HG03025 (cell line): Measurements from ENCODE around the gene RPS15.
"Not testable (repeated sequence)": the region's sequence is repeated elsewhere in the genome, so short reads cannot be mapped to it uniquely, and the experiment has no call there.

Experiments used
- ATAC-seq: cut with Tn5 transposase; IDR thresholded peaks from one replicate; pipeline ENCODE4 v1.9.1; 2021; ENCODE audit warnings: mild to moderate bottlenecking, moderate library complexity; ENCODE audit not compliant: unreplicated experiment, low FRiP score

The RPS15 gene

DNA sequence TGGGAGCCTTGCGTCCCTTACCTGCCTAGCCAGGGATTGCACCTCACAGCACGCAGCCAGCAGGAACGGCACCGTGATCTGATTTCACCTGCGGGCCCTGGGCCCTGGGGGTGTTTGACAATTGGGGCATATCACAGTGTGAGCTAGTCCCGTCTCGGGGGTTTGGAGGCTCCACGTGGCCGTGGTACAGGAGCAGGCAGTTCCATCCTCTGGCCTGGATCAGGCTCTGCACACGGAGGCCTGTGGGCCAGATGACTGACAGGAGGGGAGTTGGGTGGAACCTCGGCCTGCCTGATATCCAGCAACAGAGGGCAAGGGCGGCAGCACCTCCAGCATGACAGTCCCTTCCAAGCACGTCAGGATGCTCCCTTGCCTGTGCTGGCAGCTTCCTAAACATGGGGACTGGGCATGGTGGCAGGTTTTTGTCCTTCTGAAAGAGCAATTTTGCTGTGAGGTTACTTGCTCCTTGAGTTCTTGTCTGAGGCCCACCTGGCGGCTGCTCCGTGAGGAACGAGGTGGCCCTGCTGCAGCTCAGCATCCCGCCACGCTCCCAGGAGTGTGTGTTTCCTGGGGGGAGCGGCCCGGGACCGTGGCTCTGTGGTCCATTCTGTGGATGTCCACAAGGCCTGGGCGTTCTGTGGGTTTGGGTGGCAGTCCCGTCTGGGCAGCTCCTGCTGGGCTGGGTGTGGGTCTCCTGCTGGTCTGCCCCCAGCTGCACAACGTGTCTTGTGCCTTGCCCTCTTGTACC, 6.3 kb upstream of the RPS15 start:
- ATAC-seq: no peak

DNA sequence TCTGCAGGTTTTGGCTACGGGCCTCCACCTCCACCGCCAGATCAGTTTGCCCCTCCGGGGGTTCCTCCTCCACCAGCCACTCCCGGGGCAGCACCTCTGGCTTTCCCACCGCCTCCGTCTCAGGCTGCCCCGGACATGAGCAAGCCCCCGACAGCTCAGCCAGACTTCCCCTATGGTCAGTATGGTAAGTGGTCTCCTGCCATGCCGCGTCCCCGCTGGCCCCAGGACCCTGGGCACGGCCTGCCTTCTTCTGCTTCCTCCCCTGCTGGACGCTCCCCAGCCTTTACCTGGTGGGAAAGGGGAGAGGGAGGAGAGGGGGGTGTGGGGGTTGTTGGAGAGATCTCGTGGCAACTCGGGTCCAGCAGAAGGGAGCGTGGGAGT, 5.7 kb upstream of the RPS15 start:
- ATAC-seq: no peak

DNA sequence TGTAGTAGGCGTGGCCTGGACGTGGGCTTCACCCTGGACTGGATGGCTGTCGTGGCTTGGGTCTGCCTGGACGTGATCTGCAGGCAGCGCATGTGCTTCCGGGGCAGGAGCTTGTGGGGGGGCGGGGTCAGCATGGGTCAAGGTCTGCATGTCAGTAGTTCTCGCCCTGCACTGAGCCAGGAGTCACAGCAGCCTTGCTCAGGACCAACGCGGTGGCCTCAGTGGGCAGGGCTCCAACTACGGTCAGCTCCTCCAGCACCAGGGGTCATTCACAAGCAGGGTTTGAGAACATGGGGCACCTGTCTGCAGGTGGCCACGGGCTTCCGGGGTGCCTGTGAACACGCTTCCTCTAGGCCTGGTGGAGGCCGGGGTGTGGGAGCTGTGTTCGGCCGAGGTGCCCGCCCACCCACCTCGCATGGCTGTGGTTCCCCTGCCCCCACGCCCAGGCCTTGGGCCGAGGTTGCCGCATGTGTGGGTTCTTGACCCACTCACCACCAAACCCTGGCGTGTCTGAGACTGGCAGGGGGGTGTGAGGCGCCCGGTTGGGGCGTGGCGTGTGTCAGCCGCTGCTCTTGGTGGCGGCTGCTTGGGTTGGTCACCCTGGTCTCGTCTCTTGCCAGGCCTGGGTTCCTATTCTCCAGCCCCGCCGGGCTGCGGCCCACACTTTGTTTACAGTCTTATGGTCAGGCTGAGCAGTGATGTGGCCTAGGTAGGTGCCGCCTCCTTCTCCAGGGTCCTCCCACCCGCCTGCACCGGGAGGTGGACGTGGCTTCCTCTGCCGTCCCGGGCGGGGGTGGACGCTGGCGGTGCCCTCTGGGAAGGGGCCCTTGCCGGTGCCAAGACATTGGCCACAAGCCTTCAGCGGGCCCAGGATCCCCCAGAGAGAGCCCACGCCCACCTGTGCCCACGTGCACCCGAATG, 4.8 kb upstream of the RPS15 start:
- ATAC-seq: no peak

DNA sequence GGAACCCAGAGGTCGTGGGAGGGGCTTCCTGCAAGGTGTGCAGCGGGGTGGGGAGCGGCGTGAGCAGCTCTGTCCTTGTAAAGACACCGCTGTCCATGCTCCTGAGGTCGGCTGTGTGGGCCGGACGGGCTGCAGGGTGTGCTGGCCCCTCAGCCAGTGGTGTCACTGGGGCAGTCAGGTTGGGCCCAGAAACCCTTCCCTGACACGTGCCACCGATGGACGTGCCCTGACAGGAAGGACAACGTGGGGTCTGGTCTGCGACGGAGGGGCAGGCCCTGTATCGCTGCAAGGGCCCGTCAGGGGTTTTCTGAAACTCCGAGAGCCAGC, 4.2 kb upstream of the RPS15 start:
- ATAC-seq: no peak

DNA sequence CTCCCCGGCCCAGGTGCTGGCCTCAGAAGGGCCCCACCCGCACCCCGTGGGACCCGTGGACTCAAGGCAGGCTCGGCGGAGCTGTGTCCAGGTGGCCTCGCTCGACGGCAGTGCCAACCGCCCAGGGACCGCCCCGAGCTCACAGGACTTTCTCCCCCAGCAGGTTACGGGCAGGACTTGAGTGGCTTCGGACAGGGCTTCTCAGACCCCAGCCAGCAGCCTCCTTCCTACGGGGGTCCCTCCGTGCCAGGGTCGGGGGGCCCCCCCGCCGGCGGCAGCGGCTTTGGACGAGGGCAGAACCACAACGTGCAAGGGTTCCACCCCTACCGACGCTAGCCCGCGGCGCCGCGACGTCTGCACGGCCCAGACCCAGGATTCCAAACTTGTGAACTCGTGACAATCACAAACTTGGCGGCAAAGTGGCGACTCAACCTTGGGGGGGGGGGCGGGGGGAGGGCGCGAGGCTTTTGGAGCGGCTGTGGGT, 3.6 kb upstream of the RPS15 start:
- no peak for ATAC-seq

DNA sequence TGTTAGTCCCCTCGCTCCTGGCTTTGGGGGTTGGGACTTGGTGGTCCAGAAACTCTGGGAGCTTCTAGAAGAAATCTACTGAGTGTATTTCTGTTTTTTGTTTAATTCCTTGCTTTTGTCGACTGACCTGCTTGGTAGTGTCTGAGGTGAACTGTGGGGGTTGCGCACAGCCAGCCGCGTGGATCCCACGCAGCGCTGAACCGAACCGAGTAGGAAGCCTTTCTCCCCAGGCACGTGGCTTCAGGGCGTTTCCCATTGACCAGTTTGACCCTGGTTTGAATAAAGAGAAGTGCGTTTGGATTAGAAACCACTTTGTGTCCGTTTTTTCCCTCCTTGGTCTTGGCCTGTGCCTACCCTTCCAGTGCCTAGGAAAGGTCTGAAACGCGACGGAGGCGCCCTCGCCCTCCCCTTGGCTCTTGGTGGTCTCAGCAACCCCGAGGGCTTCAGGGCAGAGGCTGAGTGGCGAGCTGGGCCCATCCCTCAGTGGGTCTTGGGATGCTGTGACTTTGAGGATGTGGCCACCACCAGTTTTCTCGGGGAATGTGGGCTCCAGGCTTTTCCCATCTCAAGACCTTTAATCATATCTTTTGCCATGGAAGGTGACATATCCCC, 2.7 kb upstream of the RPS15 start:
- ATAC-seq: no peak

DNA sequence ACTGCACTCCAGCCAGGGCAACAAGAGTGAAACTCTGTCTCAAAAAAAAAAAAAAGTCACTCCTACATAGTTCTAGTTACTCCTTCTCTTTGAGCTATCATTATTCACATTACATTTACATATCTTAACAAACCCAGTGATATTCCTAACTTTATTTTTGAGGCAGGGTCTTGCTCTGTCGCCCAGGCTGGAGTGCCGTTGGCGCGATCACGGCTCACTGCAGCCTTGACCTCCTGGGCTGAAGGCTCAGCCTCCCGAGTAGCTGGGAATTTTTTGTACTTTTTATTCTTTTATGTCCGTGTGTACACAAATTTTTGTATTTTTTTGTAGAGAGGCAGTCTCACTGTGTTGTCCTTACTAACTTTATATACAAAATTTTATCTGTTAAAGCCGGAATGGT, 587 bp upstream of the RPS15 start:
- ATAC-seq: no peak

DNA sequence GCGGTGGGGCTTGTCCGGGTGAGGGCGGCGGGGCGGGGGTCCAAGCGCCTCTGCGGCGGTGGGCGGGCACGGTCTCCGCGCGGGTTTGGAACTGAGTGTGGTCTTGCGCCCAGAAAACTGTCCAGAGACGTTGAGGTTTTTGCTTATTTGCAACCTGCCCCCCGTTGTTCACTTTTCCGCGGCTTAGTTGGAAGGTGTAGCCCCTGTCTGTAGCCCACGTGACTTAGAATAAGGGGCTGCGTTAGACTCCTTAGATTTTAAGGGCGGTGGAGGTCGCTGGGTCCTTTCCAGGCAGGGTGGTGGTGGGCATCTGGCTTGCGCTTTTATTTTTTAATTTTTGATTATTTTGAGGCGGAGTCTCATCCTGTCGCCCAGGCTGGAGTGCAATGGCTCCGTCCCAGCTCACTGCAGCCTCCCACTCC, 748 bp downstream of the RPS15 start:
- ATAC-seq: no peak

DNA sequence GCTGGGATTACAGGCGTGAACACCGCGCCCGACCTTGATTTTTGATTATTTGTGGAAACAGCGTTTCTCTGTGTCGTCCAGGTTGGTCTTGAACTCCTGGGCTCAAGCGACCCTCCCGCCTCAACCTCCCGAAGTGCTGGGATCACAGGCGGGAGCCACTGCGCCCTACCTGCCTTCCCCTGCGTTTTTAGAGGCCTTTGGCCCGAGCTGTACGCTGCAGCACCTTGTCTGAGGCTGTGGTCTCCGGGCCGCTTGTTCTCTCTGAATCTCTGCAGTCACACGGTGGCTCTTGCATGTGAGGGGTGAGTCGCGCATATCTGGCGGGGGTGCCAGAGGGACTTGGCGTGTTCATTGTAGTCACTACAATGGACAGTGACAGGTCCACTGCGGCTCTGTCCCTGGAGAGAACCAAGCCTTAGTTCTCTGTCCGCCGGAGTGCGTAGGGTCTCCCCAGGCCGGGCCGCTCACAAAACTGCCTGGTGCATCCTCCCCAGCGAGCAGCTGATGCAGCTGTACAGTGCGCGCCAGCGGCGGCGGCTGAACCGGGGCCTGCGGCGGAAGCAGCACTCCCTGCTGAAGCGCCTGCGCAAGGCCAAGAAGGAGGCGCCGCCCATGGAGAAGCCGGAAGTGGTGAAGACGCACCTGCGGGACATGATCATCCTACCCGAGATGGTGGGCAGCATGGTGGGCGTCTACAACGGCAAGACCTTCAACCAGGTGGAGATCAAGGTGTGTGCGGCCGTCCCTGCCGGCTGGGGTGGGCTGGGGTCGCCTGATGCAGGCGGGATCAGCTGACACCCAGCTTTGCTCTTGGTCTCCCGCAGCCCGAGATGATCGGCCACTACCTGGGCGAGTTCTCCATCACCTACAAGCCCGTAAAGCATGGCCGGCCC, 1.6 kb downstream of the RPS15 start:
- not testable (repeated sequence) for ATAC-seq

DNA sequence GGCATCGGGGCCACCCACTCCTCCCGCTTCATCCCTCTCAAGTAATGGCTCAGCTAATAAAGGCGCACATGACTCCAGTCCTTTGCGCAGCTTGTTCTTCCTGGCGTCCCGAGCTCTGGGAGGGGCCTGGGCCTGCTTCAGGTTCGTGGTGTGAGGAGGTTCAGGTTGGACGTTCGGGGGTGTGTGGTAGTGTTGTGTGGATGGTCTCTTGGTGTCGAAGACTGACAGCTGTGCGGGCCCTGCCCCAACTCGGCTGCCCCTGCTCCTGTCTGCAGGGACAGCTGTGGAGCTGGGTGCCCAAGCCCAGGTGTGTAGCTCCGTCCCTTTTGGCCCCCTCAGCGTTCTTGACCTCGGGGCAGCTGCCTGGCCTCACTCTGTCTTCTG, 2.2 kb downstream of the RPS15 start:
- no peak for ATAC-seq

DNA sequence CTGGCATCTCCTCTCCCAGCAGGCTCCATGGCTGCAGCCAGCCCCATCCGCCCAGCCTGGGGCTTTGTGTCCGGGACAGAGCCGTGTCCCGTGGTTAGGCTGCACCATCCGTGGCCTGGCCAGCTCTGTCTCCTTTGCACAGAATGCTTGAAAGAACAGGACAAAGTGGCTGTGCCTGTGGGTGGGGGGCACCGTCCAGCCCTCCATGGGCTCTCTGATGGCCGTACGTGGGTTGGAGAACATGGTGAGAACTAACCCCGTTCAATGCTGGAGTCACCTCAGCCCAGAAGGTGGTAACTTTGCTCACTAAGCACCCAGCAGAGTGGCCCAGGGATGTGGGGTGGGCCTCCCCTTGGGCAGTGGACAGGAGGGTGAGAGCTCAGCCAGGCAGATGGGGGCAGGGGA, 2.8 kb downstream of the RPS15 start:
- no peak for ATAC-seq

DNA sequence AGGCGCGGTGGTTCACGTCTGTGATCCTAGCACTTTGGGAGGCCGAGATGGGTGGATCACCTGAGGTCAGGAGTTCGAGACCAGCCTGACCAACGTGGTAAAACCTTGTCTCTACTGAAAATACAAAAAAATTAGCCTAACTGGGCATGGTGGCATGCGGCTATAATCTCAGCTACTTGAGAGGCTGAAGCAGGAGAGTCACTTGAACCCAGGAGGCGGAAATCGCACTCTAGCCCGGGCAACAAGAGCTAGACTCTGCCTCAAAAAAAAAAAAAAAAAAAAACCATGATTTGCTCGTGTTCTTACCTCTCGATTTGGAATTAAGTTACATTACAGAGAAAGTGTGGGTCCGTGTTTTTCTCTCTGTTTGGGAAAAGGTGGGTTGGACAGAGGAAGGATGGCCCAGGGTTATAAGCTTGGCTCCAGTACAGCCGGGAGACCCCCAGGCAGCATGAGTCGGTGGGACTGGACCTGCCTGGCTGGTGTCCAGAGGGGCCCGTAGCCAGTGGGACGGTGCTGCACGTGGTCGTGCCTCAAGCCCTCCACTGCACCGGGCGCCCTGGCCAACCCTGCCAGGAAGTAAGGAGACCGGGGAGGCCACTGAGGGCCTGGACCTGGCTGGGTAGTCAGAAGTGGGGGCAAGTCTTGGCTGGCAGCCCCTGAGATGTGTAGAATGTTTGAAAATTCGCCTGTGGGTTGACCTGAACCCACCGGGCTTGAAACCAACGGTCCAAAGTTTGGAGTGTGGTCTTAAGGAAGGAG, 3.7 kb downstream of the RPS15 start:
- no peak for ATAC-seq

DNA sequence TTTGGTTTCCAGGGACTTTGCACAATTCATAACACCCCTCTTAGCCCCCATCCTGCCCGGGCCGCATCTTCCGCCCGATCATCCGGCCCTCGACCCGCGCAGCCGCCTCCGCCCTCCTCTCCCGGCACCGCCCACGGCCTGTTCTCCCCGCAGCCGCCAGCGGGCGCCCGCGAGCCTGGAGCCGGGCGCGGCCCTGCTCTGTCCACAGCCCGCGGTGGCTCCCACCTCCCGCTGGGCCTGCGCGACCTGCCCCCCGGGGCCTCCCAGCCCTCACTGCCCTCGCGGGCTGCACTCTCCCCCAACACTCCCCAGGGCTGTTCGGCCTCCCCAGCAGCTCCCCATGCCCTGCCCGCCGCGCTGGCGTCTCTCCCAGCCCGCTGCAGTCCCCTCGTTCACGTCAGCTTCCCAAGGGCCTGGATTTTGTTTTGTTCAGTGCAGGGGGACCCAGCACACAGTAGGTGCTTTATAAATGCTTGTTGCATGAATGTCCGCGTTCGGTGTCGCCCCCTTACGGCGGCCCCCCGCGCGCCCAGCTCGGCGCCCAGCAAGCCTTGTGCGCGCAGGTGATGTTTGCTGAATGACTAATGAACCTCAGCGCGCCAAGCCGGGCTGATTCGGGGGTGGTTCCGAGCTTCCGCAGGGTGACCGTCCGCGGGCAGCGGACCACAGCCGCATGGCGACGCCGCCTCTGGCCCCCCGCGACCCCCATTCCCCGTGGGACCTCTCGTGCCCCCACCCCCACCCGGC, 7.2 kb downstream of the RPS15 start:
- ATAC-seq: peak; percentile 49

DNA sequence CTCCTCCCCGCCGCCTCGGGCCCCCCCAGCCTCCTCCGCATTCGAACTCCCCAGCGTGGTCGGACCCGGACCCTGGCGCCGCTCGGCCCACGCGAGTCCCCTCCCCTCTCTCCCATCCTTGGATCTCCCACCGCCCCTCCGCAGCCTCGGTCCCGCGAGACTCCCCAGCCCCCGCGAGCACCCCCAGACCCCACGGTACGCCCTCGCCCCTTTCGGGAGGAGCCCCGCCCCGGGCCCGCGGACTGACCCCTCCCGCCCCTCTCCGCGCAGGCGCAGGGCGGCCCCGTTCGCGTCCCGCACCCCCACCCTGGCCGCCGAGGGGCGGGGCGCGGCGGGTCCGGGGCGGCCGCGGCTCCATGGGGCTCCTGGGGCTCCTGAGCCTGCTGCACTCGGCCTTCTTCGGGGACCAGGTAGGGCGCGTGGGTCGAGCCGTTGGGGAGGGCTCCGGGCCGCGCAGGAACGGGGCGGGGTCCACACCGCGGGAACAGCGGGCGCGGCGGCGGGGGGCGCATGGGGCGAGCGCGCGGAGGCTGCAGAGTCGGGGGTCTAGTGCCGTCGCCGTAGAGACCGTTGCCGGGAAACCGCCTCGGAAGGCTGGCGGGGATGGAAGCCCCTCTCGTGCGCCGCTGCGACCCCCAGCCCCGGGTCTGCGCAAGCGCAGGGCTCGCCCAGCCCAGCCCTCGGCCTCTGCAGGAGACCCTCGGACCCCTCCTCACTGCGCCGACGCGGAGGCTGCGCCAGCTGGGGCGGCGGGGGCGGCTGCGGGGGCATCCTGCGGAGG, 7.9 kb downstream of the RPS15 start:
- no peak for ATAC-seq

DNA sequence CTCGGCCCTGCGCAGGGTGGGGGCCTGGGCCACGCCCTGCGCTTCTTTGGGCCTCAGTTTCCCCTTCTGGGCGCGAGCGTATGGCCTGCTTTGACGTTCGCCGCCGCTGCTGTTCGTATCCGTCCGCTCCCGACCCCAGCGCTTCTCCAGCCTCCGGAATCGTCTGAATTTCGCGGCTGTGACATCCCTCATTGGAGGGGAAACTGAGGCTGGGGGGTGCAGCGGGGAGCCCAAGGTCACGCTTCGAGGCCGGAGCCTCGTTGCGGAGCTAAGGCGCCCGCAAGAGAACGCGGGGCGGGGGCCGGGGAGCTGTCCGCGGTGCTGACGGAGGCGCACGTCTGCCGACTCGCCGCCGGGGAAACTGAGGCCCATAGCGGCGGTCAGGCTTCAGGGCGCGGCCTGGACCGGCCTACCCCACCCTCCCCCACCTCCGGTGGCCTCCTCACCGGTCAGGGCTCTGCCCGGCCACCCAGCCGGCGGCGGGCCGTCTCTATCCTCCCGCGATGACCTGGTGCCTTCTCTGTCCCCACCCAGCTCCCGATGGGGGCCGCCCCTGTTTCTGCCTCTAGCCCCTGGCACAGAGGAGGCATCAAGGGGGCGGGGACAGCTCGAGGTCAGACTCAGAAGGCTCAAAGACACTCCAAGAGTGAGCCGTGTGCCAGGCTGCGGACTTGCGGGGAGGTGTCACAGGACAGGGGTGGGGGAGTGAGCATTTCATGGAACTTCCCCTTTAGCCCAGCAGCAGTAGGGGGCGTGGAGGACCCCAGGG, 8.7 kb downstream of the RPS15 start:
- no peak for ATAC-seq

DNA sequence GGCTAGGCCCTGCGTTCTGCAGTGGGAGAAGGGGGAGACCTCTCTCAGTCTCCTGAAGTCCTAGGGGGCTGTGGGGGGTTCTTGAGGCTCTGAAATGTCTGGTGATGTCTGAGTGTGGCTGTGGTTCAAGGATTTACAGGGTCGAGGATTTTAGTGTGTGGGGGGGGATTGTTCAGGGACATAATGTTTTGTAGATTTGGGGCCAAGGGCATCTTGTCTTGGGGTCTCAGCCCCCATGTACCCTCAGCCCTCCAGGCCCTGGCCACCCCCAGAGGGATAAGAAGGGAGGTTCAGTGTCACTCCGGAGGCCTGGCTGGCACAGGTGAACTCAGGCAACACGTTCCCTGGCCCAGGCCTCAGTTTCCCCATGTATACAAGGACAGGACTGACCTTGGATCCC, 9.3 kb downstream of the RPS15 start:
- ATAC-seq: no peak

DNA sequence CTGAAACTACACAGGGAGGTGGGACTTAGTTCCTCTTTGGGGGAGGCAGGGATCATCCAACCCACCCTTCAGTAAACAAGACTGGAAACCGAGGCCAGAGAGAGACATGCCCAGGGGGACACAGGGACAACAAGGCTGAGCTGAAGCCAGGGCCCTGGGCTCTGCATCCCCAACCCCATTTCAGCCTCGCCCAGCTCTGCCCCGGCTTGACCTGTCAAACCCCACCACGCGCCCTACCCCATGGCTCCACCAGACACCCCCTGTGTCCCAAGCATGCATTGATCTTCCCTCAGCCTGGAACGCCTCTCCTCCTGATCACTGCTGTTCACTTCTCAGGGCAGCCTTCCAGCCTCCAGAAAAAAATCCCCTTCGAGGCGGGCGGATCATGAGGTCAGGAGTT, 9.7 kb downstream of the RPS15 start:
- ATAC-seq: no peak
